Bronchial epithelial cell (primary cell): ENCODE data around the gene SMARCA4. TPM values are rescaled to one million over a fixed set of nuclear protein-coding genes. Genes with fewer than 3 reads are reported as not detected.
"Not testable (repeated sequence)": the region's sequence is repeated elsewhere in the genome, so short reads cannot be mapped to it uniquely, and the experiment has no call there.

Experiments
- DNase-seq: peaks from one replicate; pipeline ENCODE4 v3.0.0-alpha.2; 2010; ENCODE audit warnings: low read depth
- FAIRE-seq: peaks from 2 replicates; lab custom pipeline; 2011; peaks lifted over from hg19 to GRCh38; lab: Jason Lieb, UNC
- H3K27me3 ChIP-seq: 2 replicates; pipeline ENCODE4 v1.5.1; 2011; ENCODE audit warnings: low read length; ENCODE audit not compliant: control insufficient read depth, insufficient read depth
- H3K36me3 ChIP-seq: 2 replicates; pipeline ENCODE4 v1.5.1; 2011; ENCODE audit warnings: low read length; ENCODE audit not compliant: control insufficient read depth, insufficient read depth
- H3K4me3 ChIP-seq: 2 replicates; pipeline ENCODE4 v1.5.1; 2011; ENCODE audit warnings: mild to moderate bottlenecking, low read depth, low read length, control low read depth
- total RNA-seq: library from RNA; depleted of rRNA; stranded (reverse); fragments of >200 nt; gene quantifications from 2 replicates; pipeline ENCODE4 v1.2.1, GENCODE V29; 2014
- TF ChIP-seq, protein P1 (sequence below): IDR thresholded peaks from 2 replicates; pipeline ENCODE4 v1.5.1; 2011; ENCODE audit warnings: mild to moderate bottlenecking, moderate library complexity, low read length, control low read depth, inconsistent platforms; ENCODE audit not compliant: insufficient read depth, severe bottlenecking

SMARCA4 gene
- total RNA-seq, 1 donor from 2014 or later: 49.2 TPM

DNA sequence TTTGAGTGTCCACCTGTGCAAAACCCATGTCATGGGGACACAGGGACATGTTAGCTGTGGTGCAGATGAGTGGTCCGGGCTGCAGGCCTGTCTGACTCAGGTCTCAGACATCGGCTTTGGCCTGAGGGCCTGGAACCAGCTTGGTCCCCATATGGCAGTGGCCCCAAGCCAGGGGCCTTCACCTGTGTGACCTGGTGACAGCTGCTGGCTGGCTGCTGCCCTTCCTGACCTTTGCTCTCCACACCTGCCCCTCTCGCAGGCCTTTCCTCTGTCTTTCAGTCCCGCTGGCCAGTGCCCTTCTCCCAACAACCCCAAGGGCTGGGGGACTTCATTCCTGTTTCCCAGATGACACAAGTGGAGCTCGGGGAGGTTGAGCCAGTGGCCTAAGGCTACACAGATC lies 105.5 kb downstream of the SMARCA4 start:
- FAIRE-seq (no peak), DNase-seq (no peak)
- H3K27me3 ChIP-seq: no peaks in the 10 kb centered on the region
- TF ChIP-seq, protein P1, sequence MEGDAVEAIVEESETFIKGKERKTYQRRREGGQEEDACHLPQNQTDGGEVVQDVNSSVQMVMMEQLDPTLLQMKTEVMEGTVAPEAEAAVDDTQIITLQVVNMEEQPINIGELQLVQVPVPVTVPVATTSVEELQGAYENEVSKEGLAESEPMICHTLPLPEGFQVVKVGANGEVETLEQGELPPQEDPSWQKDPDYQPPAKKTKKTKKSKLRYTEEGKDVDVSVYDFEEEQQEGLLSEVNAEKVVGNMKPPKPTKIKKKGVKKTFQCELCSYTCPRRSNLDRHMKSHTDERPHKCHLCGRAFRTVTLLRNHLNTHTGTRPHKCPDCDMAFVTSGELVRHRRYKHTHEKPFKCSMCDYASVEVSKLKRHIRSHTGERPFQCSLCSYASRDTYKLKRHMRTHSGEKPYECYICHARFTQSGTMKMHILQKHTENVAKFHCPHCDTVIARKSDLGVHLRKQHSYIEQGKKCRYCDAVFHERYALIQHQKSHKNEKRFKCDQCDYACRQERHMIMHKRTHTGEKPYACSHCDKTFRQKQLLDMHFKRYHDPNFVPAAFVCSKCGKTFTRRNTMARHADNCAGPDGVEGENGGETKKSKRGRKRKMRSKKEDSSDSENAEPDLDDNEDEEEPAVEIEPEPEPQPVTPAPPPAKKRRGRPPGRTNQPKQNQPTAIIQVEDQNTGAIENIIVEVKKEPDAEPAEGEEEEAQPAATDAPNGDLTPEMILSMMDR: no peak
- peaks cover 15% of the 10 kb centered on the region for H3K36me3 ChIP-seq
- no peak overlapping the region for H3K4me3 ChIP-seq

DNA sequence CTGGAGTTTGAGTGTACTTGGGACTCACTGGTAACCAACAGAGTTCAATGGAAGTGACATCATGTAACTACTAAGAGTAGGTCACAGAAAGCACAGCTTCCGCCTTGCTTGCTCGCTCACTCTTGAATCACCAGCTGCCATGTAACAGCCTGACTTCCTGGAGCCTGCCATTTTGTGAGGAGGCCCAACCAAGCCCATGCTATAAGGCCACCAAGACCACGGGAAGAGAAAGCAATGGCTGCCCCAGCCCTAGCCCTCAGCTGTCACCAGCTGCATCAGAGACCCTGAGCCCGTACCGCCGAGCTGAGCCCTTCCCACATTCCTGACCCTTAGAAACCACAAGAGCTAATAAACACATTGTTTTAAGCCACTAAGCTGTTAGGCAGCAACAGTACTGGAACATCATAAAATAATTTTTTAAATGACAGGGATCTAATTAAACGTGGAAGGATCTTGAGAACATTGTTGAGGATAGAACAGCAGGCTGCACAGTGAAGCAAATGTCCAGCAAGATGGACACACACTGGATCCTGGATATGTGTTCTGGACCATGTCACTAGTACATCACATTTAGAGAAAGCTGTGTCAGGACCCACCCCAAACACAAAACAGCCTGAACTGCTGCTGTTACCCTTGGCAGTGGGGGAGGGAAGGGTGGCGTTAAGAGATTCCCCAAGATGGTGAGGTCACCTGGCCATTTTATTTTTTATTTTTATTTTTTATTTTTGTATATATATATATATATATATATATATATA lies 106.7 kb downstream of the SMARCA4 start:
- H3K4me3 ChIP-seq: no peak overlapping the region

DNA sequence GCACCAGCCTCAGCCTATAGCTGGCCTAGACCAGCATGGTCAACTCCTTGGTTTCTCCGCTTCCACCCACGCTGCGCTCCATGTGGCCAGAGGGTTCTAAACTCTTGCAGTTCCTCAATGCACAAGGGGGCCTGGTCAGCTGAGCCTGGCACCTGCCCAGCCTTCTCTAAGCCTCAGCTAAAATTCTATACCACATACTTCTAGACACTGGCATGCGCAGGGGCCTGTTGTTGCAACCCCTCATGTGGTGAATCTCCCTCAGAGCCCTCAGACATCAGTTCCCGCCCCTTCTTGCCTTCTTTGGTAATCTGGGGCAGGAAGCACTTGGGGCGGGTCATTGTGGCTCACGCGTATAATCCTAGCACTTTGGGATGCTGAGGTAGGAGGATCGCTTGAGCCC lies 108.7 kb downstream of the SMARCA4 start:
- Histone ChIP-seq H3K4me3 (no peak overlapping the region), H3K36me3 (peaks cover 8% of the 10 kb centered on the region), H3K27me3 (no peaks in the 10 kb centered on the region)
- DNase-seq (no peak), FAIRE-seq (no peak)
- TF ChIP-seq, protein P1: no peak

More for the DNA sequence above, 106.7 kb downstream of the SMARCA4 start:
- FAIRE-seq (no peak), DNase-seq (peak; percentile 32)
- TF ChIP-seq, protein P1: no peak
- peaks cover 11% of the 10 kb centered on the region for H3K36me3 ChIP-seq
- no peaks in the 10 kb centered on the region for H3K27me3 ChIP-seq

DNA sequence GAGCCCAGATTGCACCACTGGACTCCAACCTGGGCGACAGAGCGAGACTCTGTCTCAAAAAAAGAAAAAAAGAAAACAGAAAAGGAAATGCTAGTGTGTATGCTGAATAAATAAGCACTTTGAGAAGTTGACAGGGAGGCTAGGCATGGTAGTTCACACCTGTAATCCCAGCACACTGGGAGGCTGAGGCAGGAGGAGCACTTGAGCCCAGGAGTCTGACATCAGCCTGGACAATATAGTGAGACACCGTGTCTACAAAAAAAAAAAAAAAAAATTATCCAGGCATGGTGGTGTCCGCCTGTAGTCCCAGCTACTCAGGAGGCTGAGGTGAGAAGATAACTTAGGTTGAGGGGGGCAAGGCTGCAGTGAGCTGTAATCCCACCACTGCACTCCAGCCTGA lies 109.3 kb downstream of the SMARCA4 start:
- H3K4me3 ChIP-seq: no peak overlapping the region
- TF ChIP-seq, protein P1: no peak
- DNase-seq: no peak
- no peaks in the 10 kb centered on the region for H3K27me3 ChIP-seq
- peaks cover 6% of the 10 kb centered on the region for H3K36me3 ChIP-seq
- no peak for FAIRE-seq

DNA sequence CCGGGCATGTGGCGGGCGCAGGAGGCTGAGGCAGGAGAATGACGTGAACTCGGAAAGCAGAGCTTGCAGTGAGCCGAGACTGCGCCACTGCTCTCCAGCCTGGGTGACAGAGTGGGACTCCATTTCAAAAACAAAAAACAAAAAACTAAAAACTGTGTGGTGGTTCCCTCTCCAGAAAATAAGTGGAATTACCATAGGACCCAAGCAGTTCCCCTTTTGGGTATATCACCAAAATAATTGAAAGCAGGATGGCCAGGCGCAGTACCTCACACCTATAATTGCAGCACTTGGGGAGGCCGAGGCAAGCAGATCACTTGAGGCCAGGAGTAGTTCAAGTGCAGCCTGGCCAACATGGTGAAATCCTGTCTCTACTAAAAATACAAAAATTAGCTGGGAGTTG lies 112.7 kb downstream of the SMARCA4 start:
- no peak overlapping the region for H3K4me3 ChIP-seq
- FAIRE-seq: no peak
- TF ChIP-seq, protein P1: no peak
- DNase-seq: no peak
- H3K36me3 ChIP-seq: no peaks in the 10 kb centered on the region
- no peaks in the 10 kb centered on the region for H3K27me3 ChIP-seq

DNA sequence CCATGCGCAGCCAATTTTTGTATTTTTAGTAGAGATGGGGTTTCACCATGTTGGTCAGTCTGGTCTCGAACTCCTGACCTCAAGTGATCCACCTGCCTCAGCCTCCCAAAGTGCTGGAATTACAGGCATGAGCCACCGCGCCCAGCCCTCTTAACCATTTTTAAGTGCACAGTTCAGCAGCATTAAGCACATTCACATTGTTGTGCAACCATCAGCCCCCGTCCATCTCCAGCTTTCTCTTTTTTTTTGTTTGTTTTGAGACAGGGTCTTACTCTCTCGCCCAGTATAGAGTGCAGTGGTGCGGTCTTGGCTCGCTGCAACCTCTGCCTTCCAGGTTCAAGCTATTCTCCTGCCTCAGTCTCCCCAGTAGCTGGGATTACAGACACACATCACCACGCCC lies 116.0 kb downstream of the SMARCA4 start:
- not testable (repeated sequence) for FAIRE-seq, H3K27me3 ChIP-seq, DNase-seq, H3K4me3 ChIP-seq, H3K36me3 ChIP-seq
